Measurements from ENCODE around the gene PPP6R2.

GRCh38 chr22:50419116-50419515, 76.0 kb downstream of the PPP6R2 start:
- no peak for TF ChIP-seq POLR2AphosphoS5 (IDR thresholded peaks at IDR 0.05; ENCODE audit: low read depth, low read length)
- TF ChIP-seq TAF1 (IDR thresholded peaks at IDR 0.05; ENCODE audit: borderline replicate concordance, insufficient read depth, low read length) = no peak
- TF ChIP-seq, protein P1, sequence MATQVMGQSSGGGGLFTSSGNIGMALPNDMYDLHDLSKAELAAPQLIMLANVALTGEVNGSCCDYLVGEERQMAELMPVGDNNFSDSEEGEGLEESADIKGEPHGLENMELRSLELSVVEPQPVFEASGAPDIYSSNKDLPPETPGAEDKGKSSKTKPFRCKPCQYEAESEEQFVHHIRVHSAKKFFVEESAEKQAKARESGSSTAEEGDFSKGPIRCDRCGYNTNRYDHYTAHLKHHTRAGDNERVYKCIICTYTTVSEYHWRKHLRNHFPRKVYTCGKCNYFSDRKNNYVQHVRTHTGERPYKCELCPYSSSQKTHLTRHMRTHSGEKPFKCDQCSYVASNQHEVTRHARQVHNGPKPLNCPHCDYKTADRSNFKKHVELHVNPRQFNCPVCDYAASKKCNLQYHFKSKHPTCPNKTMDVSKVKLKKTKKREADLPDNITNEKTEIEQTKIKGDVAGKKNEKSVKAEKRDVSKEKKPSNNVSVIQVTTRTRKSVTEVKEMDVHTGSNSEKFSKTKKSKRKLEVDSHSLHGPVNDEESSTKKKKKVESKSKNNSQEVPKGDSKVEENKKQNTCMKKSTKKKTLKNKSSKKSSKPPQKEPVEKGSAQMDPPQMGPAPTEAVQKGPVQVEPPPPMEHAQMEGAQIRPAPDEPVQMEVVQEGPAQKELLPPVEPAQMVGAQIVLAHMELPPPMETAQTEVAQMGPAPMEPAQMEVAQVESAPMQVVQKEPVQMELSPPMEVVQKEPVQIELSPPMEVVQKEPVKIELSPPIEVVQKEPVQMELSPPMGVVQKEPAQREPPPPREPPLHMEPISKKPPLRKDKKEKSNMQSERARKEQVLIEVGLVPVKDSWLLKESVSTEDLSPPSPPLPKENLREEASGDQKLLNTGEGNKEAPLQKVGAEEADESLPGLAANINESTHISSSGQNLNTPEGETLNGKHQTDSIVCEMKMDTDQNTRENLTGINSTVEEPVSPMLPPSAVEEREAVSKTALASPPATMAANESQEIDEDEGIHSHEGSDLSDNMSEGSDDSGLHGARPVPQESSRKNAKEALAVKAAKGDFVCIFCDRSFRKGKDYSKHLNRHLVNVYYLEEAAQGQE (IDR thresholded peaks at IDR 0.05; ENCODE audit: insufficient read depth in 1 of 2, low read depth in 2 of 2, low read length in 2 of 2) = no peak
- TF ChIP-seq SIN3A (IDR thresholded peaks at IDR 0.05; ENCODE audit: borderline replicate concordance, insufficient read depth, low read length) = no peak

All from PFSK-1 (cell line).